ENCODE results near the gene DTX1. TPM values are rescaled to one million over a fixed set of nuclear protein-coding genes. Genes with fewer than 3 reads are reported as not detected.

DTX1 gene
- total and polyA plus RNA-seq, 2 of the 13 experiments (the other 11 are each of a cell fraction or from before 2014, with no cell fraction given): not detected

GRCh38 chr12:113081873-113082272, 25.3 kb downstream of the DTX1 start:
- Histone ChIP-seq H4K20me1 (ENCODE audit: insufficient read depth, low read length) (no peaks in the 10 kb centered on the region), H3K27ac (ENCODE audit: extremely low read length, insufficient read depth, low read length) (no peak overlapping the region), H3K27me3 (ENCODE audit: control insufficient read depth in 1 of 2, insufficient read depth in 2 of 2, low read length in 2 of 2) (no peaks in the 10 kb centered on the region), H3K9me3 (ENCODE audit: low read length) (no peaks in the 10 kb centered on the region), H3K4me3 (replicated peaks in 1 of 3; ENCODE audit: insufficient read depth in 1 of 3, low read depth in 2 of 3, low read length in 3 of 3) (no peak overlapping the region), H3K4me1 (ENCODE audit: insufficient read depth, low read length) (peaks cover 12% of the 10 kb centered on the region), H3K79me2 (ENCODE audit: insufficient read depth, low read length) (no peaks in the 10 kb centered on the region), H3K4me2 (ENCODE audit: low read depth, low read length) (no peak overlapping the region), H3K36me3 (replicated peaks in 1 of 2; ENCODE audit: control insufficient read depth in 1 of 2, insufficient read depth in 2 of 2, low read length in 2 of 2) (no peaks in the 10 kb centered on the region), H3K9ac (ENCODE audit: insufficient read depth, low read depth, low read length) (no peak overlapping the region), H2AFZ (ENCODE audit: low read length) (no peak overlapping the region)
- CTCF ChIA-PET (ENCODE audit: low intra/inter-chr PET ratio, low total read pairs): no interaction called here
- POLR2A ChIA-PET: no interaction called here
- in situ Hi-C loops (cut with HindIII; ENCODE audit: extremely low pct_ligation_motif_present, low pct_unique_long_range_greater_than_20kb): no loop called here
- FAIRE-seq: no peak
- BruUV-seq (replicated peaks): no TSS peak
- ATAC-seq: no peak
- intact Hi-C loops (cut with micrococcal nuclease; ENCODE audit: unreplicated experiment): no loop called here
- TF ChIP-seq ZFP36 (IDR thresholded peaks at IDR 0.05; ENCODE audit: borderline replicate concordance, low read depth, low read length, partially characterized antibody) (no peak), ZBTB37 (CRISPR knock-in tag; IDR thresholded peaks at IDR 0.05) (no peak)
- 50% methylated on average over 3 of the region's 4 CpGs for WGBS (ENCODE audit: low lambda C conversion rate)
- DNase-seq (ENCODE audit: low spot score): no peak

GRCh38 chr12:113082486-113083148, 26.1 kb downstream of the DTX1 start:
- H3K36me3 ChIP-seq (replicated peaks in 1 of 2; ENCODE audit: control insufficient read depth in 1 of 2, insufficient read depth in 2 of 2, low read length in 2 of 2): no peaks in the 10 kb centered on the region
- TF ChIP-seq MYNN (CRISPR knock-in tag; IDR thresholded peaks at IDR 0.05; ENCODE audit: low read depth) (no peak), ZNF232 (CRISPR knock-in tag; IDR thresholded peaks at IDR 0.05; ENCODE audit: borderline replicate concordance) (no peak)
- ChIA-PET POLR2A (no interaction called here), CTCF (ENCODE audit: low intra/inter-chr PET ratio, low total read pairs) (no interaction called here)
- H3K4me3 ChIP-seq (replicated peaks in 1 of 3; ENCODE audit: insufficient read depth in 1 of 3, low read depth in 2 of 3, low read length in 3 of 3): no peak overlapping the region
- ATAC-seq (no peak), FAIRE-seq (no peak), DNase-seq (ENCODE audit: low spot score) (no peak)
- no peaks in the 10 kb centered on the region for H3K27me3 ChIP-seq (ENCODE audit: control insufficient read depth in 1 of 2, insufficient read depth in 2 of 2, low read length in 2 of 2)
- H3K27ac ChIP-seq (ENCODE audit: extremely low read length, insufficient read depth, low read length): no peak overlapping the region
- intact Hi-C loops (cut with micrococcal nuclease; ENCODE audit: unreplicated experiment): no loop called here
- no peak overlapping the region for H2AFZ ChIP-seq (ENCODE audit: low read length)
- 36% methylated on average over 9 of the region's 9 CpGs for WGBS (ENCODE audit: low lambda C conversion rate)
- peaks cover 17% of the 10 kb centered on the region for H3K4me1 ChIP-seq (ENCODE audit: insufficient read depth, low read length)
- H3K79me2 ChIP-seq (ENCODE audit: insufficient read depth, low read length): no peaks in the 10 kb centered on the region
- in situ Hi-C loops (cut with HindIII; ENCODE audit: extremely low pct_ligation_motif_present, low pct_unique_long_range_greater_than_20kb): no loop called here
- BruUV-seq (replicated peaks): no TSS peak
- H4K20me1 ChIP-seq (ENCODE audit: insufficient read depth, low read length): no peaks in the 10 kb centered on the region
- H3K9ac ChIP-seq (ENCODE audit: insufficient read depth, low read depth, low read length): no peak overlapping the region
- no peaks in the 10 kb centered on the region for H3K9me3 ChIP-seq (ENCODE audit: low read length)
- no peak overlapping the region for H3K4me2 ChIP-seq (ENCODE audit: low read depth, low read length)

Measured in HepG2 (cell line).